Endodermal cell (in vitro differentiated cells): ENCODE measurements around the gene FNDC7. TPM values are rescaled to one million over a fixed set of nuclear protein-coding genes. Genes with fewer than 3 reads are reported as not detected.

ENCODE experiments used
- DNase-seq: peaks from one replicate; pipeline ENCODE4 v3.0.0-alpha.2; 2017
- H3K27ac ChIP-seq: 2 replicates; pipeline ENCODE4 v1.5.1; 2013; ENCODE audit warnings: mild to moderate bottlenecking, low read depth, low read length, moderate library complexity
- H3K27me3 ChIP-seq: 2 replicates; pipeline ENCODE4 v1.6.1; 2013; ENCODE audit warnings: mild to moderate bottlenecking, low read length, moderate library complexity; ENCODE audit not compliant: insufficient read depth, control insufficient read depth, poor library complexity, severe bottlenecking
- H3K36me3 ChIP-seq: 2 replicates; pipeline ENCODE4 v1.7.0; 2013; ENCODE audit warnings: mild to moderate bottlenecking, low read length, moderate library complexity; ENCODE audit not compliant: control insufficient read depth, insufficient read depth
- H3K4me1 ChIP-seq: one replicate; pipeline ENCODE4 v1.7.0; 2013; ENCODE audit warnings: low read length; ENCODE audit not compliant: control insufficient read depth, insufficient read depth
- H3K4me3 ChIP-seq: 2 replicates; pipeline ENCODE4 v1.5.1; 2013; ENCODE audit warnings: mild to moderate bottlenecking, low read length, moderate library complexity
- H3K9ac ChIP-seq: 2 replicates; pipeline ENCODE4 v1.6.1; 2013; ENCODE audit warnings: mild to moderate bottlenecking, low read length, moderate library complexity; ENCODE audit not compliant: poor library complexity, severe bottlenecking; ENCODE audit errors: extremely low read depth
- H3K9me3 ChIP-seq: 2 replicates; pipeline ENCODE4 v1.6.1; 2013; ENCODE audit warnings: mild to moderate bottlenecking, low read length, moderate library complexity; ENCODE audit not compliant: control insufficient read depth
- H3K27ac Mint-ChIP-seq: 2 replicates; pipeline ENCODE4 v1.8.0; 2020; ENCODE audit warnings: mixed read lengths
- H3K27me3 Mint-ChIP-seq: 2 replicates; pipeline ENCODE4 v1.8.0; 2021; ENCODE audit warnings: mild to moderate bottlenecking, mixed read lengths; ENCODE audit not compliant: insufficient read depth
- H3K36me3 Mint-ChIP-seq: 2 replicates; pipeline ENCODE4 v1.8.0; 2020; ENCODE audit warnings: low read depth, mixed read lengths
- H3K4me1 Mint-ChIP-seq: 2 replicates; pipeline ENCODE4 v1.8.0; 2020; ENCODE audit warnings: mixed read lengths
- H3K4me3 Mint-ChIP-seq: 2 replicates; pipeline ENCODE4 v1.8.0; 2020; ENCODE audit warnings: mild to moderate bottlenecking, moderate library complexity, mixed read lengths
- H3K9me3 Mint-ChIP-seq: 2 replicates; pipeline ENCODE4 v1.8.0; 2020; ENCODE audit warnings: mild to moderate bottlenecking, mixed read lengths
- CTCF ChIP-seq: fragments of 200-600 bp; sonication (generic); conservative IDR thresholded peaks from 2 replicates; pipeline ENCODE4 v1.5.0; 2021; ENCODE audit warnings: antibody characterized with exemption, mild to moderate bottlenecking
- WGBS, 2 experiments: methylation state at CpG; one replicate each; pipeline versions ENCODE4 v1.1.5 to v1.1.7; 2013; ENCODE audit warnings: missing lambda C conversion rate in 2 of 2, mixed read lengths in 1 of 2; ENCODE audit not compliant: insufficient coverage in 1 of 2, insufficient read length in 1 of 2; 5-methylcytosine and 5-hydroxymethylcytosine counted together
- total RNA-seq, 2 donors: library from RNA; stranded (reverse); fragmentation: NEBNext Ultra II Directional in 1 of 2; extraction: Animal tissue kit (Norgen Biotek cat#: 25700) in 1 of 2; gene quantifications; 2 replicates in 1 of 2; 3 replicates in 1 of 2; pipeline ENCODE4 v1.2.1, GENCODE V29; 2021

FNDC7 gene
- total RNA-seq, 2 donors from 2014 or later = not detected

- H3K4me1 Mint-ChIP-seq = no peaks in the 10 kb centered on the region
- H3K9ac ChIP-seq = no peak overlapping the region
- no peak overlapping the region for H3K27ac ChIP-seq
- H3K27me3 Mint-ChIP-seq = peaks cover 2% of the 10 kb centered on the region
- 78 to 87% methylated on average over 3 to 6 of the region's 7 CpGs for WGBS, 2 experiments
- peaks cover 5% of the 10 kb centered on the region for H3K9me3 ChIP-seq
- no peak overlapping the region for H3K4me3 Mint-ChIP-seq
- H3K36me3 ChIP-seq = no peaks in the 10 kb centered on the region
- no peak for TF ChIP-seq CTCF
- H3K27me3 ChIP-seq = no peaks in the 10 kb centered on the region
- DNase-seq = no peak
- H3K36me3 Mint-ChIP-seq = peaks cover under 1% of the 10 kb centered on the region
- H3K4me1 ChIP-seq = no peaks in the 10 kb centered on the region
- no peak overlapping the region for H3K27ac Mint-ChIP-seq
- H3K4me3 ChIP-seq = no peak overlapping the region
- H3K9me3 Mint-ChIP-seq = peaks cover 20% of the 10 kb centered on the region
These were observed 43.0 kb upstream of the FNDC7 start for GRCh38 chr1:108669679-108670078.

GRCh38 chr1:108670131-108670773 lies 42.5 kb upstream of the FNDC7 start:
- peaks cover 4% of the 10 kb centered on the region for H3K27me3 Mint-ChIP-seq
- no peaks in the 10 kb centered on the region for H3K4me1 ChIP-seq
- H3K9me3 Mint-ChIP-seq = peaks cover 24% of the 10 kb centered on the region

GRCh38 chr1:108671143-108671542 lies 41.6 kb upstream of the FNDC7 start:
- no peak overlapping the region for H3K4me3 ChIP-seq
- H3K27ac ChIP-seq = no peak overlapping the region
- Mint-ChIP-seq H3K36me3 (peaks cover 3% of the 10 kb centered on the region), H3K4me1 (no peaks in the 10 kb centered on the region), H3K27me3 (peaks cover 4% of the 10 kb centered on the region), H3K27ac (no peak overlapping the region), H3K4me3 (no peak overlapping the region), H3K9me3 (peaks cover 28% of the 10 kb centered on the region)
- H3K27me3 ChIP-seq = no peaks in the 10 kb centered on the region
- peaks cover 5% of the 10 kb centered on the region for H3K9me3 ChIP-seq
- no peak for TF ChIP-seq CTCF
- 90 to 100% methylated on average over 1 to 2 of the region's 2 CpGs for WGBS, 2 experiments
- H3K9ac ChIP-seq = no peak overlapping the region
- no peaks in the 10 kb centered on the region for H3K4me1 ChIP-seq
- no peaks in the 10 kb centered on the region for H3K36me3 ChIP-seq
- no peak for DNase-seq

More at GRCh38 chr1:108670131-108670773, 42.5 kb upstream of the FNDC7 start:
- no peak for TF ChIP-seq CTCF
- no peak overlapping the region for H3K4me3 Mint-ChIP-seq
- no peak for DNase-seq
- H3K36me3 Mint-ChIP-seq = peaks cover 3% of the 10 kb centered on the region
- H3K4me1 Mint-ChIP-seq = no peaks in the 10 kb centered on the region
- H3K4me3 ChIP-seq = no peak overlapping the region
- no peak overlapping the region for H3K27ac Mint-ChIP-seq
- no peaks in the 10 kb centered on the region for H3K36me3 ChIP-seq
- H3K27me3 ChIP-seq = no peaks in the 10 kb centered on the region
- no peak overlapping the region for H3K27ac ChIP-seq
- 88 to 95% methylated on average over 5 of the region's 5 CpGs for WGBS, 2 experiments
- no peak overlapping the region for H3K9ac ChIP-seq
- peaks cover 5% of the 10 kb centered on the region for H3K9me3 ChIP-seq
